Subcutaneous abdominal adipose tissue (tissue), 5 donors: Measurements from ENCODE around the gene ZNF684.
"Not testable (repeated sequence)": the region's sequence is repeated elsewhere in the genome, so short reads cannot be mapped to it uniquely, and the experiment has no call there.

Experiments
- H3K27ac ChIP-seq: one replicate; pipeline ENCODE4 v1.7.0; 2013; ENCODE audit warnings: low read depth, mild to moderate bottlenecking, inconsistent platforms, low read length, moderate library complexity
- H3K27me3 ChIP-seq, 5 donors: one replicate each; pipeline ENCODE4 v1.7.0; 2013; ENCODE audit warnings: low read length in 5 of 5, inconsistent platforms in 1 of 5; ENCODE audit not compliant: control insufficient read depth in 5 of 5, insufficient read depth in 4 of 5
- H3K36me3 ChIP-seq, 5 donors: one replicate each; pipeline ENCODE4 v1.7.0; 2013; ENCODE audit warnings: low read length in 5 of 5; ENCODE audit not compliant: control insufficient read depth in 5 of 5, insufficient read depth in 5 of 5
- H3K4me1 ChIP-seq, 5 donors: one replicate each; pipeline ENCODE4 v1.7.0; 2013; ENCODE audit warnings: low read length in 5 of 5, mild to moderate bottlenecking in 3 of 5, moderate library complexity in 1 of 5; ENCODE audit not compliant: control insufficient read depth in 5 of 5, insufficient read depth in 5 of 5
- H3K4me3 ChIP-seq, 5 donors: one replicate each; pipeline ENCODE4 v1.7.0; 2013; ENCODE audit warnings: low read length in 5 of 5, low read depth in 1 of 5
- H3K9ac ChIP-seq, 5 donors: one replicate each; pipeline ENCODE4 v1.7.0; 2013; ENCODE audit warnings: low read length in 5 of 5, mild to moderate bottlenecking in 4 of 5, moderate library complexity in 3 of 5
- H3K9me3 ChIP-seq, 5 donors: one replicate each; pipeline ENCODE4 v1.7.0; 2013; ENCODE audit warnings: low read length in 5 of 5; ENCODE audit not compliant: control insufficient read depth in 5 of 5
- donor health status: healthy.
- donor health status: healthy.
- donor health status: healthy.
- donor health status: healthy.
- donor health status: healthy.

The ZNF684 gene

GRCh38 chr1:40564913-40565312, 33.5 kb downstream of the ZNF684 start:
- Histone ChIP-seq H3K36me3 (no peaks in the 10 kb centered on the region), H3K4me1 (no peaks in the 10 kb centered on the region), H3K9me3 (no peaks in the 10 kb centered on the region), H3K4me3 (no peak overlapping the region), H3K27me3 (no peaks in the 10 kb centered on the region), H3K27ac (no peak overlapping the region), H3K9ac (no peak overlapping the region)

GRCh38 chr1:40567825-40568224, 36.4 kb downstream of the ZNF684 start:
- H3K9ac ChIP-seq = peak overlapping the region in 1 of 5 donors; percentile 20
- no peaks in the 10 kb centered on the region for H3K9me3 ChIP-seq
- H3K27me3 ChIP-seq = no peaks in the 10 kb centered on the region

GRCh38 chr1:40574805-40575204, 43.4 kb downstream of the ZNF684 start:
- not testable (repeated sequence) for H3K27me3 ChIP-seq, H3K4me3 ChIP-seq, H3K36me3 ChIP-seq, H3K27ac ChIP-seq, H3K9me3 ChIP-seq, H3K9ac ChIP-seq, H3K4me1 ChIP-seq

More at GRCh38 chr1:40567825-40568224, 36.4 kb downstream of the ZNF684 start:
- Histone ChIP-seq H3K4me3 (no peak overlapping the region), H3K27ac (no peak overlapping the region), H3K4me1 (no peaks in the 10 kb centered on the region), H3K36me3 (no peaks in the 10 kb centered on the region)

GRCh38 chr1:40575336-40575735, 43.9 kb downstream of the ZNF684 start:
- Histone ChIP-seq H3K27ac (no peak overlapping the region), H3K4me3 (no peak overlapping the region), H3K9me3 (peaks cover 0 to 3% (median 0%) of the 10 kb centered on the region in 5 donors), H3K9ac (no peak overlapping the region), H3K27me3 (no peaks in the 10 kb centered on the region), H3K4me1 (no peaks in the 10 kb centered on the region), H3K36me3 (no peaks in the 10 kb centered on the region)

- no peak overlapping the region for H3K9ac ChIP-seq
- no peak overlapping the region for H3K4me3 ChIP-seq
- no peak overlapping the region for H3K27ac ChIP-seq
- no peaks in the 10 kb centered on the region for H3K27me3 ChIP-seq
- no peaks in the 10 kb centered on the region for H3K36me3 ChIP-seq
- H3K9me3 ChIP-seq = no peaks in the 10 kb centered on the region
- H3K4me1 ChIP-seq = peaks cover 0 to 4% (median 2%) of the 10 kb centered on the region in 5 donors
Measured at GRCh38 chr1:40582116-40582515, 50.7 kb downstream of the ZNF684 start.

- H3K36me3 ChIP-seq = no peaks in the 10 kb centered on the region
- no peak overlapping the region for H3K4me3 ChIP-seq
- H3K27ac ChIP-seq = no peak overlapping the region
- H3K9me3 ChIP-seq = no peaks in the 10 kb centered on the region
- no peak overlapping the region for H3K9ac ChIP-seq
- peaks cover 0 to 4% (median 2%) of the 10 kb centered on the region in 5 donors for H3K4me1 ChIP-seq
- H3K27me3 ChIP-seq = no peaks in the 10 kb centered on the region
Measured at GRCh38 chr1:40583980-40584379, 52.5 kb downstream of the ZNF684 start.

GRCh38 chr1:40588586-40588985, 57.1 kb downstream of the ZNF684 start:
- Histone ChIP-seq H3K27ac (no peak overlapping the region), H3K36me3 (no peaks in the 10 kb centered on the region), H3K4me3 (no peak overlapping the region), H3K4me1 (peaks cover 0 to 3% (median 0%) of the 10 kb centered on the region in 5 donors), H3K9ac (no peak overlapping the region), H3K9me3 (no peaks in the 10 kb centered on the region), H3K27me3 (no peaks in the 10 kb centered on the region)

GRCh38 chr1:40592107-40592803, 60.8 kb downstream of the ZNF684 start:
- no peak overlapping the region for H3K9ac ChIP-seq
- H3K4me1 ChIP-seq = peaks cover 0 to 5% (median 0%) of the 10 kb centered on the region in 5 donors
- no peaks in the 10 kb centered on the region for H3K9me3 ChIP-seq
- H3K27me3 ChIP-seq = peaks cover 0 to 4% (median 0%) of the 10 kb centered on the region in 5 donors
- H3K27ac ChIP-seq = no peak overlapping the region
- H3K36me3 ChIP-seq = no peaks in the 10 kb centered on the region
- no peak overlapping the region for H3K4me3 ChIP-seq

- no peak overlapping the region for H3K27ac ChIP-seq
Measured at GRCh38 chr1:40593449-40594186, 62.2 kb downstream of the ZNF684 start.

GRCh38 chr1:40594187-40594531, 62.7 kb downstream of the ZNF684 start:
- H3K9me3 ChIP-seq = no peaks in the 10 kb centered on the region
- H3K4me1 ChIP-seq = peaks cover 0 to 5% (median 0%) of the 10 kb centered on the region in 5 donors
- H3K27me3 ChIP-seq = peaks cover 0 to 4% (median 0%) of the 10 kb centered on the region in 5 donors
- H3K27ac ChIP-seq = no peak overlapping the region
- H3K9ac ChIP-seq = no peak overlapping the region
- H3K4me3 ChIP-seq = no peak overlapping the region
- H3K36me3 ChIP-seq = no peaks in the 10 kb centered on the region

More at GRCh38 chr1:40593449-40594186, 62.2 kb downstream of the ZNF684 start:
- H3K9me3 ChIP-seq = no peaks in the 10 kb centered on the region
- H3K36me3 ChIP-seq = no peaks in the 10 kb centered on the region
- peaks cover 0 to 5% (median 0%) of the 10 kb centered on the region in 5 donors for H3K4me1 ChIP-seq
- H3K4me3 ChIP-seq = no peak overlapping the region
- H3K9ac ChIP-seq = no peak overlapping the region
- peaks cover 0 to 4% (median 0%) of the 10 kb centered on the region in 5 donors for H3K27me3 ChIP-seq
